SK-N-SH (cell line): ENCODE measurements around the gene AMPH. TPM values are rescaled to one million over a fixed set of nuclear protein-coding genes. Genes with fewer than 3 reads are reported as not detected.

ENCODE experiments used
- CTCF ChIA-PET: fragments of 300-600, 350-600 bp; formaldehyde crosslinking; extraction: SDS; loops from one replicate; lab custom pipeline; 2021; lab: Yijun Ruan, JAX
- POLR2A ChIA-PET: fragments of 350-600 bp; sonication (Branson Sonifier 250); formaldehyde crosslinking; extraction: SDS; loops from one replicate; lab custom pipeline; 2020; ENCODE audit warnings: antibody characterized with exemption, inconsistent platforms; lab: Yijun Ruan, JAX
- DNase-seq: peaks from one replicate; pipeline ENCODE4 v3.0.0; 2012
- H2AFZ ChIP-seq: fragments of 200-600 bp; sonication (generic); 2 replicates; pipeline ENCODE4 v1.8.1; 2016; ENCODE audit warnings: antibody characterized with exemption, mild to moderate bottlenecking, low read depth
- H3F3A ChIP-seq: fragments of 200-600 bp; sonication (generic); replicated peaks from 2 replicates; pipeline ENCODE3; 2016; ENCODE audit warnings: antibody characterized with exemption, mild to moderate bottlenecking; ENCODE audit not compliant: insufficient read depth
- H3K27ac ChIP-seq, 2 experiments: fragments of 200-500 bp in 1 of 2; fragments of 200-600 bp in 1 of 2; sonication (Bioruptor generic) in 1 of 2; sonication (generic), shearing (Covaris generic) in 1 of 2; 2 replicates each; pipeline versions ENCODE4 v1.5.1 to v1.6.1; 2014 to 2016; ENCODE audit warnings: low read depth in 2 of 2, inconsistent platforms in 1 of 2, low read length in 1 of 2, mild to moderate bottlenecking in 1 of 2, mixed read lengths in 1 of 2
- H3K27me3 ChIP-seq: fragments of 200-600 bp; sonication (generic), shearing (Covaris generic); 2 replicates; pipeline ENCODE4 v1.6.1; 2016; ENCODE audit warnings: mixed run types; ENCODE audit not compliant: insufficient read depth
- H3K36me3 ChIP-seq, 2 experiments: fragments of 200-500 bp in 1 of 2; fragments of 200-600 bp in 1 of 2; sonication (Bioruptor generic) in 1 of 2; sonication (generic) in 1 of 2; replicated peaks in 1 of 2; 2 replicates each; pipeline versions ENCODE3 to v1.5.1; 2014 to 2016; ENCODE audit warnings: low read length in 1 of 2, mild to moderate bottlenecking in 1 of 2; ENCODE audit not compliant: insufficient read depth in 2 of 2, control insufficient read depth in 1 of 2
- H3K4me1 ChIP-seq, 2 experiments: fragments of 200-500 bp in 1 of 2; fragments of 200-600 bp in 1 of 2; sonication (Bioruptor generic) in 1 of 2; sonication (generic), shearing (Covaris generic) in 1 of 2; 2 replicates each; pipeline versions ENCODE4 v1.5.1 to v1.6.1; 2014 to 2016; ENCODE audit warnings: low read depth in 1 of 2, low read length in 1 of 2, mixed run types in 1 of 2; ENCODE audit not compliant: insufficient read depth in 2 of 2, control insufficient read depth in 1 of 2
- H3K4me2 ChIP-seq: fragments of 200-600 bp; sonication (generic), shearing (Covaris generic); 2 replicates; pipeline ENCODE4 v1.6.1; 2017; ENCODE audit warnings: mixed run types
- H3K4me3 ChIP-seq, 2 experiments: fragments of 200-500 bp in 1 of 2; fragments of 200-600 bp in 1 of 2; sonication (Bioruptor generic) in 1 of 2; sonication (generic), shearing (Covaris generic) in 1 of 2; 2 replicates each; pipeline versions ENCODE4 v1.5.1 to v1.8.1; 2014 to 2016; ENCODE audit warnings: low read depth in 2 of 2, inconsistent platforms in 1 of 2, low read length in 1 of 2, mild to moderate bottlenecking in 1 of 2, mixed read lengths in 1 of 2, moderate library complexity in 1 of 2
- H3K79me2 ChIP-seq: fragments of 200-600 bp; sonication (generic); 2 replicates; pipeline ENCODE4 v1.8.1; 2017; ENCODE audit warnings: mild to moderate bottlenecking; ENCODE audit not compliant: insufficient read depth
- H3K9ac ChIP-seq: fragments of 200-600 bp; sonication (generic); 2 replicates; pipeline ENCODE4 v1.6.1; 2017; ENCODE audit warnings: mixed run types
- H3K9me2 ChIP-seq: fragments of 200-600 bp; sonication (generic); 2 replicates; pipeline ENCODE4 v1.6.1; 2017; ENCODE audit warnings: mixed run types
- H3K9me3 ChIP-seq: fragments of 200-600 bp; sonication (generic); 2 replicates; pipeline ENCODE4 v1.6.1; 2017; ENCODE audit warnings: mixed run types, mild to moderate bottlenecking, moderate library complexity
- H4K20me1 ChIP-seq: fragments of 200-600 bp; sonication (generic); 2 replicates; pipeline ENCODE4 v1.6.1; 2017; ENCODE audit warnings: mild to moderate bottlenecking, mixed run types; ENCODE audit not compliant: insufficient read depth
- EP300 ChIP-seq, 2 experiments: IDR thresholded peaks; 2 replicates each; pipeline versions ENCODE4 v1.4.0 to v1.6.1; 2012; ENCODE audit warnings: borderline replicate concordance in 1 of 2, low read depth in 1 of 2, low read length in 1 of 2
- EZH2phosphoT487 ChIP-seq: fragments of 200-600 bp; sonication (generic); IDR thresholded peaks from 2 replicates; pipeline ENCODE4 v1.6.1; 2017; ENCODE audit warnings: low read depth, mixed run types, mild to moderate bottlenecking, antibody characterized with exemption, moderate library complexity, borderline replicate concordance
- IRF3 ChIP-seq: fragments of 150-350 bp; IDR thresholded peaks from 2 replicates; pipeline ENCODE4 v1.6.1; 2016; ENCODE audit warnings: mild to moderate bottlenecking, low read depth, low read length
- JUND ChIP-seq: IDR thresholded peaks from 2 replicates; pipeline ENCODE4 v1.4.0; 2012
- MAX ChIP-seq: IDR thresholded peaks from 2 replicates; pipeline ENCODE4 v1.4.0; 2012; ENCODE audit warnings: low read depth
- MEF2A ChIP-seq: IDR thresholded peaks from 2 replicates; pipeline ENCODE4 v1.4.0; 2012; ENCODE audit warnings: low read depth, borderline replicate concordance
- MXI1 ChIP-seq: IDR thresholded peaks from 2 replicates; pipeline ENCODE4 v1.6.1; 2012; ENCODE audit warnings: mild to moderate bottlenecking, low read depth, low read length, improper control_type of control experiment
- PBX3 ChIP-seq: IDR thresholded peaks from 2 replicates; pipeline ENCODE4; 2012
- POLR2AphosphoS5 ChIP-seq: IDR thresholded peaks from 2 replicates; pipeline ENCODE4 v1.6.1; 2012; ENCODE audit warnings: low read depth, low read length
- RFX5 ChIP-seq: IDR thresholded peaks from 2 replicates; pipeline ENCODE4 v1.6.1; 2012; ENCODE audit warnings: mild to moderate bottlenecking, improper control_type of control experiment, low read length
- RXRA ChIP-seq: IDR thresholded peaks from 2 replicates; pipeline ENCODE4 v1.4.0; 2012; ENCODE audit warnings: low read depth, mild to moderate bottlenecking, borderline replicate concordance
- SIN3A ChIP-seq: IDR thresholded peaks from 2 replicates; pipeline ENCODE4 v1.6.1; 2012; ENCODE audit warnings: low read depth, mild to moderate bottlenecking, low read length, moderate library complexity, borderline replicate concordance
- TCF12 ChIP-seq: IDR thresholded peaks from 2 replicates; pipeline ENCODE4 v1.4.0; 2012
- YY1 ChIP-seq: IDR thresholded peaks from 2 replicates; pipeline ENCODE4 v1.4.0; 2012; ENCODE audit warnings: low read depth, mild to moderate bottlenecking
- WGBS: methylation state at CpG from one replicate; pipeline ENCODE4 v1.1.6; 2017; ENCODE audit warnings: low lambda C conversion rate; 5-methylcytosine and 5-hydroxymethylcytosine counted together
- polyA plus RNA-seq, 3 experiments: library from polyadenylated mRNA; depleted of rRNA; stranded (reverse); fragments of >200 nt; gene quantifications; 2 replicates each; pipeline ENCODE4 v1.2.3, GENCODE V29; 2012

Gene AMPH
- polyA plus RNA-seq, 1 of the 3 experiments (the other 2 are of a cell fraction): 0.08 TPM

- TF ChIP-seq IRF3: no peak
- no peak for TF ChIP-seq PBX3
- no peak for TF ChIP-seq MXI1
- no peak for TF ChIP-seq RFX5
- TF ChIP-seq YY1: no peak
- TF ChIP-seq JUND: no peak
- TF ChIP-seq, all 33 proteins: peak for 0
These were observed 199.1 kb downstream of the AMPH start (continued) for GRCh38 chr7:38432080-38432479.

GRCh38 chr7:38429057-38429456 lies 202.1 kb downstream of the AMPH start:
- H3K9me3 ChIP-seq: no peaks in the 10 kb centered on the region
- no peaks in the 10 kb centered on the region for H3K9me2 ChIP-seq
- CTCF ChIA-PET: interaction anchor here (0.8 kb wide), 1 partner anchor 30 kb away, joined by 3 read pairs; no protein-coding TSS in a partner anchor
- no peak overlapping the region for H3K4me3 ChIP-seq
- H3K79me2 ChIP-seq: no peaks in the 10 kb centered on the region
- DNase-seq: no peak
- no peaks in the 10 kb centered on the region for H4K20me1 ChIP-seq
- 12% methylated on average over 7 of the region's 7 CpGs for WGBS
- H3K27me3 ChIP-seq: no peaks in the 10 kb centered on the region
- H3K36me3 ChIP-seq: no peaks in the 10 kb centered on the region
- H3K9ac ChIP-seq: no peak overlapping the region
- TF ChIP-seq EZH2phosphoT487: no peak
- TF ChIP-seq TCF12: no peak
- no peak for TF ChIP-seq MEF2A
- TF ChIP-seq RXRA: no peak
- peaks cover 0 to 2% of the 10 kb centered on the region in 2 experiments; a peak in 1 of 4 replicates for H3K4me1 ChIP-seq
- POLR2A ChIA-PET: no interaction called here
- H2AFZ ChIP-seq: no peak overlapping the region
- no peak overlapping the region for H3K27ac ChIP-seq
- no peak overlapping the region for H3K4me2 ChIP-seq
- H3F3A ChIP-seq: no peaks in the 10 kb centered on the region

- no peaks in the 10 kb centered on the region for H3F3A ChIP-seq
- H4K20me1 ChIP-seq: no peaks in the 10 kb centered on the region
- no peaks in the 10 kb centered on the region for H3K36me3 ChIP-seq
- TF ChIP-seq SIN3A (no peak), EZH2phosphoT487 (no peak), IRF3 (no peak), MAX (no peak), EP300 (IDR thresholded peaks at IDR 0.05; ENCODE audit: borderline replicate concordance in 1 of 2, low read depth in 1 of 2, low read length in 1 of 2) (no peak), POLR2AphosphoS5 (no peak), YY1 (no peak), PBX3 (no peak)
- TF ChIP-seq, all 33 proteins: peak for 0
- CTCF ChIA-PET: no interaction called here
- WGBS: 0% methylated on average over 1 of the region's 1 CpG
- no peak for DNase-seq
- peaks cover 0 to 2% of the 10 kb centered on the region in 2 experiments; a peak in 1 of 4 replicates for H3K4me1 ChIP-seq
- H3K9ac ChIP-seq: no peak overlapping the region
- no peak overlapping the region for H3K4me3 ChIP-seq
- H2AFZ ChIP-seq: no peak overlapping the region
- no peak overlapping the region for H3K4me2 ChIP-seq
- no peaks in the 10 kb centered on the region for H3K27me3 ChIP-seq
- no peaks in the 10 kb centered on the region for H3K79me2 ChIP-seq
- POLR2A ChIA-PET: no interaction called here
- H3K9me3 ChIP-seq: no peaks in the 10 kb centered on the region
- no peak overlapping the region for H3K27ac ChIP-seq
- H3K9me2 ChIP-seq: no peaks in the 10 kb centered on the region
These were observed 203.1 kb downstream of the AMPH start for GRCh38 chr7:38428041-38428440.
